Transverse colon (tissue), 4 donors: ENCODE data around the gene NUMB. TPM values are rescaled to one million over a fixed set of nuclear protein-coding genes. Genes with fewer than 3 reads are reported as not detected.

ENCODE experiments used
- DNase-seq: peaks from one replicate; pipeline ENCODE4 v3.0.0-alpha.2; 2019
- H3K27ac ChIP-seq, 4 donors: fragments of 200-600 bp; sonication (generic); 2 replicates each; pipeline ENCODE4 v1.5.1; 2016 to 2018; ENCODE audit warnings: inconsistent platforms in 4 of 4
- H3K27me3 ChIP-seq: fragments of 200-600 bp; sonication (generic); 2 replicates; pipeline ENCODE4 v1.5.1; 2017; ENCODE audit warnings: inconsistent platforms
- H3K36me3 ChIP-seq, 4 donors: fragments of 200-600 bp; sonication (generic); 2 replicates each; pipeline ENCODE4 v1.5.1; 2017 to 2019; ENCODE audit warnings: inconsistent platforms in 4 of 4
- H3K4me1 ChIP-seq, 4 donors: fragments of 200-600 bp; sonication (generic); 2 replicates each; pipeline ENCODE4 v1.5.1; 2017 to 2020; ENCODE audit warnings: inconsistent platforms in 4 of 4
- H3K4me3 ChIP-seq, 4 donors: fragments of 200-600 bp; sonication (generic); 1 replicate in 1 of 4; 2 replicates in 3 of 4; pipeline versions ENCODE4 v1.5.1 to v1.6.1; 2017 to 2019; ENCODE audit warnings: inconsistent platforms in 4 of 4
- H3K9me3 ChIP-seq, 2 donors: fragments of 200-600 bp; sonication (generic); 2 replicates each; pipeline ENCODE4 v1.5.1; 2017 to 2019; ENCODE audit warnings: inconsistent platforms in 2 of 2
- CTCF ChIP-seq, 5 experiments: fragments of 200-600 bp in 3 of 5; fragments of 450-650 bp in 2 of 5; sonication (generic) in 3 of 5; IDR thresholded peaks; 1 replicate in 2 of 5; 2 replicates in 3 of 5; pipeline ENCODE4 v1.5.1; 2016 to 2017; ENCODE audit warnings: antibody characterized with exemption in 5 of 5, inconsistent platforms in 3 of 5, mild to moderate bottlenecking in 2 of 5, moderate library complexity in 1 of 5
- EP300 ChIP-seq: sonication (generic); formaldehyde crosslinking; IDR thresholded peaks from one replicate; pipeline ENCODE4 v1.6.1; 2017; ENCODE audit warnings: antibody characterized with exemption, low read depth
- POLR2A ChIP-seq: fragments of 450-650 bp; IDR thresholded peaks from one replicate; pipeline ENCODE4 v1.6.1; 2016; ENCODE audit warnings: antibody characterized with exemption, mild to moderate bottlenecking, moderate library complexity
- POLR2AphosphoS5 ChIP-seq, 3 donors: sonication (generic); formaldehyde crosslinking; IDR thresholded peaks; one replicate each; pipeline ENCODE4 v1.6.1; 2016; ENCODE audit warnings: antibody characterized with exemption in 3 of 3
- WGBS, 2 donors: methylation state at CpG; one replicate each; pipeline ENCODE4 v1.1.5; 2018; ENCODE audit warnings: low coverage in 1 of 2; 5-methylcytosine and 5-hydroxymethylcytosine counted together
- in situ Hi-C, 4 donors: fragments of 200-750 bp; cut with MboI; loops; one replicate each; pipeline versions ENCODE4 v1.15.0 to v1.15.1; 2017; ENCODE audit warnings: low sequenced_read_pairs in 3 of 4, low pct_ligation_motif_present in 1 of 4, low pct_unique_long_range_greater_than_20kb in 1 of 4
- intact Hi-C: fragments of 100-400 bp; cut with DNase I; formaldehyde crosslinking; loops from one replicate; pipeline ENCODE4 v1.15.1; 2023; ENCODE audit warnings: low total_unique reads
- total RNA-seq, 4 donors: library from RNA; depleted of rRNA; stranded (reverse); fragments of >200 nt; gene quantifications; one replicate each; pipeline ENCODE4 v1.1.0, GENCODE V29; 2016

NUMB gene
- total RNA-seq, 4 donors from 2014 or later: 64.7 to 117 (median 103) TPM

GRCh38 chr14:73375861-73376260, 82.5 kb downstream of the NUMB start:
- intact Hi-C loops (no loop called here), in situ Hi-C loops (no loop called here)
- H3K27ac ChIP-seq: no peak overlapping the region
- no peak for DNase-seq
- H3K4me3 ChIP-seq: no peak overlapping the region
- H3K9me3 ChIP-seq: no peaks in the 10 kb centered on the region
- no peaks in the 10 kb centered on the region for H3K36me3 ChIP-seq
- WGBS, 2 donors: 71 to 86% methylated on average over 1 of the region's 1 CpG
- TF ChIP-seq POLR2A (no peak), CTCF (IDR thresholded peaks at IDR 0.05) (no peak), POLR2AphosphoS5 (IDR thresholded peaks at IDR 0.05) (no peak), EP300 (no peak)
- peaks cover 0 to 5% (median 2%) of the 10 kb centered on the region in 4 donors for H3K4me1 ChIP-seq
- no peaks in the 10 kb centered on the region for H3K27me3 ChIP-seq

- no peaks in the 10 kb centered on the region for H3K36me3 ChIP-seq
- DNase-seq: no peak
- no peak overlapping the region for H3K4me3 ChIP-seq
- in situ Hi-C loops (no loop called here), intact Hi-C loops (no loop called here)
- TF ChIP-seq POLR2A (no peak), POLR2AphosphoS5 (IDR thresholded peaks at IDR 0.05) (no peak), CTCF (IDR thresholded peaks at IDR 0.05) (no peak), EP300 (no peak)
- H3K27ac ChIP-seq: no peak overlapping the region
- peaks cover 0 to 7% (median 2%) of the 10 kb centered on the region in 4 donors for H3K4me1 ChIP-seq
- 100% methylated on average over 1 of the region's 1 CpG; no CpG with 5 or more reads in 1 of the 2 donors for WGBS, 2 donors
- H3K9me3 ChIP-seq: no peaks in the 10 kb centered on the region
- H3K27me3 ChIP-seq: no peaks in the 10 kb centered on the region
These were observed 84.1 kb downstream of the NUMB start for GRCh38 chr14:73374218-73374617.

- DNase-seq: no peak
- intact Hi-C loops: no loop called here
- H3K27me3 ChIP-seq: no peaks in the 10 kb centered on the region
- no peak for TF ChIP-seq POLR2A
- TF ChIP-seq EP300: no peak
- TF ChIP-seq CTCF (IDR thresholded peaks at IDR 0.05): no peak
- no peak for TF ChIP-seq POLR2AphosphoS5 (IDR thresholded peaks at IDR 0.05)
- H3K9me3 ChIP-seq: no peaks in the 10 kb centered on the region
- no peak overlapping the region for H3K27ac ChIP-seq
- no peak overlapping the region for H3K4me3 ChIP-seq
- in situ Hi-C loops: no loop called here
- peaks cover 0 to 7% (median 2%) of the 10 kb centered on the region in 4 donors for H3K4me1 ChIP-seq
- H3K36me3 ChIP-seq: no peaks in the 10 kb centered on the region
These were observed 85.8 kb downstream of the NUMB start for GRCh38 chr14:73372529-73372928.

- 87 to 100% methylated on average over 4 to 5 of the region's 5 CpGs for WGBS, 2 donors
- in situ Hi-C loops: no loop called here
- no peak for DNase-seq
- Histone ChIP-seq H3K9me3 (no peaks in the 10 kb centered on the region), H3K27ac (no peak overlapping the region), H3K4me3 (no peak overlapping the region), H3K27me3 (no peaks in the 10 kb centered on the region), H3K36me3 (no peaks in the 10 kb centered on the region), H3K4me1 (peaks cover 0 to 7% (median 2%) of the 10 kb centered on the region in 4 donors)
- intact Hi-C loops: no loop called here
- TF ChIP-seq POLR2AphosphoS5 (IDR thresholded peaks at IDR 0.05) (no peak), POLR2A (no peak), CTCF (IDR thresholded peaks at IDR 0.05) (no peak), EP300 (no peak)
These were observed 87.8 kb downstream of the NUMB start for GRCh38 chr14:73370561-73370960.
